Thymus (tissue), 11 donors: ENCODE data around the gene FAM153A. TPM values are rescaled to one million over a fixed set of nuclear protein-coding genes. Genes with fewer than 3 reads are reported as not detected.
"Not testable (repeated sequence)": the region's sequence is repeated elsewhere in the genome, so short reads cannot be mapped to it uniquely, and the experiment has no call there.

Experiments used
- DNase-seq, 9 donors: peaks; one replicate each; pipeline ENCODE4 v3.0.0-alpha.2; 2013; ENCODE audit warnings: low spot score in 9 of 9, low read depth in 6 of 9, missing footprints in 1 of 9
- H3K27ac ChIP-seq, 2 donors: one replicate each; pipeline ENCODE4 v1.5.1; 2013; ENCODE audit warnings: control low read depth in 1 of 2, low read depth in 1 of 2, low read length in 1 of 2, mild to moderate bottlenecking in 1 of 2, moderate library complexity in 1 of 2
- H3K27me3 ChIP-seq, 2 donors: one replicate each; pipeline ENCODE4 v1.5.1; 2013; ENCODE audit warnings: low read length in 1 of 2; ENCODE audit not compliant: control insufficient read depth in 2 of 2, insufficient read depth in 1 of 2
- H3K36me3 ChIP-seq, 2 donors: one replicate each; pipeline ENCODE4 v1.5.1; 2013; ENCODE audit warnings: low read length in 1 of 2, mild to moderate bottlenecking in 1 of 2, moderate library complexity in 1 of 2; ENCODE audit not compliant: control insufficient read depth in 2 of 2, insufficient read depth in 2 of 2
- H3K4me1 ChIP-seq, 2 donors: one replicate each; pipeline ENCODE4 v1.5.1; 2013; ENCODE audit warnings: low read length in 2 of 2; ENCODE audit not compliant: control insufficient read depth in 2 of 2, insufficient read depth in 2 of 2
- H3K4me3 ChIP-seq, 2 donors: one replicate each; pipeline ENCODE4 v1.5.1; 2013; ENCODE audit warnings: low read length in 2 of 2, control low read depth in 1 of 2, mild to moderate bottlenecking in 1 of 2
- H3K9me3 ChIP-seq, 2 donors: one replicate each; pipeline ENCODE4 v1.5.1; 2013; ENCODE audit warnings: low read length in 1 of 2, mild to moderate bottlenecking in 1 of 2; ENCODE audit not compliant: control insufficient read depth in 2 of 2, insufficient read depth in 1 of 2
- WGBS: extraction: QIAGEN DNeasy Blood & Tissue Kit; methylation state at CpG from one replicate; pipeline ENCODE4 v1.1.7; 2013; 5-methylcytosine and 5-hydroxymethylcytosine counted together
- polyA plus RNA-seq: library from polyadenylated mRNA; stranded (reverse); fragments of 200-250 nt; gene quantifications from one replicate; pipeline ENCODE4 v1.2.3, GENCODE V29; 2013
- total RNA-seq: library from RNA; stranded (reverse); fragments of 120-200 nt; gene quantifications from one replicate; pipeline ENCODE4 v1.2.4, GENCODE V29; 2013
- donor health status: healthy.

FAM153A gene
- total and polyA plus RNA-seq, 2 donors = 0.19 to 32.7 TPM

DNA sequence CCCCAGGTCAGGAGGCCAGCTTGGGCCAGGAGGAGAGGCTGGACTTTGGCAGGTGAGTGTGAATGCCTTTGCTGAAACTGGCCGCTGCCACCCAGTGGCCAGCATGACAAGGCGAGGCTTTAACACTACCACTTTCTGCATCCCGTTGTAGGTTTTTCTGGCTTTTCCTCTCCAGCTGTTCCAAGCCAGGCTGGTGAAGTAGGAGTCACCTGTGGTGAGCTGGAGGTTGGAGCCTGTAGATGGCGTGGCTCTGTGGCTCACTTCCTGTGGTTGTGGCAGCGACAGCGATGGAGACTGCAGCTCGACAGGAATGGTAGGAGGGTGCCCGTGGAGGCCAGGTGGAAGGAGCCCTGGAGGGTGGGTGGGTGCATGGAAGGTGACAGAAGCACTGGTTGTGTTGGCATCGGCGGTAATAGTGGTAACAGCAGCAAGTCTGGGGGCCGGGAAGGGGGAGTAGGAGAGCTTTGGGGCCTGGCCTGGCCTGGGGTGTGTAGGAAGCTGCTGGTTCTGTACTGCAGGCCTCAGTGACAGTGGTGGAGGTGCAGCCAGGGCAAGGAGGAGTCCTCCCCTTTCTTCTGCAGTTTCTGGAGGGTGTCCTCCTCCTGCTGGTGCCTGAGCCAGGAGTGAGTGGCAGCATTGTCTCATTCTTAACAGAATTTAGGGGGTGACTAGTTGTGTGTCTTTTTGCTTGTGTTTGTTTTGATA, 26.7 kb upstream of the FAM153A start:
- H3K27ac ChIP-seq, H3K9me3 ChIP-seq, H3K4me1 ChIP-seq, H3K27me3 ChIP-seq, H3K4me3 ChIP-seq, H3K36me3 ChIP-seq, DNase-seq: not testable (repeated sequence)
- 19% methylated on average over 5 of the region's 11 CpGs for WGBS

DNA sequence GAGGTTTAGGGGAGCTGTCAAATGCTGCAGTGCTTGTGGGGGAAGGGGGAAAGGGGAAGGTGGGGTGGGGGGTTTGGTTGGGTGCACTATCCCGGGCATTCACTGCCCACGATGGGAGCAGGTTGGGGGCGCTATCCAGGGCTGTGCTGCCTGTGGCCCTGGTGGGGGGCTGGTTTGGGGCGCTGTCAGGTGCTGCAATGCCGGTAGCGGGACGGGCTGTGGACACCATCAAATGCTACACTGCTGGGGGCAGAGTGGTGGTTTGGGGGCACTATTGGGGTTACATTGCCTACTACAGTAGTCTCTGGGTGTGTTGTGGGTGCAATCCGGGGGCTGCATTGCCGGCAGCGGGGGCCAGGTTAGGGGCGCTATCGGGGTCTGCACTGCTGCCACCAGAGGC, 25.7 kb upstream of the FAM153A start:
- not testable (repeated sequence) for H3K4me1 ChIP-seq, H3K36me3 ChIP-seq, H3K9me3 ChIP-seq, DNase-seq, H3K4me3 ChIP-seq, H3K27me3 ChIP-seq, H3K27ac ChIP-seq
- 89% methylated on average over 5 of the region's 12 CpGs for WGBS

DNA sequence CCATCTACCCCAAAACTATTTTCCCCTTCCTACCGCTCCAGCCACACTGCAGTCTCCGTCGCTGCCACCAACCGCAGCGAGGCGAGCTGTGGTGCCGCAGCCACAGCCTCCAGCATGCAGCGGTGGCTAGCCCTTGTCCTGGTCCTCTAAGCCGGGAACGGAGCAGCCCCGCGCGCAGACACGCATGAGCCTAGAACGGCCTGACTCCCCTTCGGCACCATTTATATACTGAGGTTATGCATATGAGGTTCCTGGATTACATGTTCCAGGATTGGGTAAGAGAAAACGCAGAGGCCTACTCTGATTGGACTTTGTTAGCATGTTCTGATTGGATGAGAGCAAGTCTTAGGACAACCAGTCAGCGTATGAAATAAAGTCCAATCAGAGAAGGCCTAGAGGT, 24.6 kb upstream of the FAM153A start:
- WGBS = 85% methylated on average over 12 of the region's 18 CpGs
- not testable (repeated sequence) for H3K4me3 ChIP-seq, H3K36me3 ChIP-seq, H3K9me3 ChIP-seq, H3K4me1 ChIP-seq, H3K27ac ChIP-seq, DNase-seq, H3K27me3 ChIP-seq

DNA sequence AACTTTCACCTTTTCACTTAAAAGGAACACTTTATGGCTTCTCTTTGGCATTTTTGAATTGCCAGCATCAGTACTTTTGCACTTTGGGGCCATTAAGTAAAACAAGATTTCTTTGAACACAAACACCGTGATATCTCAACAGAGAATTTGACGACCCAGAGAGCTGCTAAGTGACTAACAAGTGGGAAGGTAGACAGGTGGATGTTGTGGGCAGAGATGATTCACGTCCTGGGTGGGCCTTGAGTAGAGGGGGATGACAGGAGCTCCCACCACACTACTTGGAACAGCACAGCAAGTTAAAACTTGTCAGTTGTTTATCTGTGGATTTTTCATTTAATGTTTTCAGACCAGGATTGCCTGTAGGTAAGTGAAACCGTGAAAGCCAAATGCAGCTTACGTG, 18.7 kb upstream of the FAM153A start:
- WGBS = 87% methylated on average over 5 of the region's 5 CpGs
- not testable (repeated sequence) for H3K27me3 ChIP-seq, H3K36me3 ChIP-seq, H3K27ac ChIP-seq, H3K9me3 ChIP-seq, H3K4me1 ChIP-seq, DNase-seq, H3K4me3 ChIP-seq

DNA sequence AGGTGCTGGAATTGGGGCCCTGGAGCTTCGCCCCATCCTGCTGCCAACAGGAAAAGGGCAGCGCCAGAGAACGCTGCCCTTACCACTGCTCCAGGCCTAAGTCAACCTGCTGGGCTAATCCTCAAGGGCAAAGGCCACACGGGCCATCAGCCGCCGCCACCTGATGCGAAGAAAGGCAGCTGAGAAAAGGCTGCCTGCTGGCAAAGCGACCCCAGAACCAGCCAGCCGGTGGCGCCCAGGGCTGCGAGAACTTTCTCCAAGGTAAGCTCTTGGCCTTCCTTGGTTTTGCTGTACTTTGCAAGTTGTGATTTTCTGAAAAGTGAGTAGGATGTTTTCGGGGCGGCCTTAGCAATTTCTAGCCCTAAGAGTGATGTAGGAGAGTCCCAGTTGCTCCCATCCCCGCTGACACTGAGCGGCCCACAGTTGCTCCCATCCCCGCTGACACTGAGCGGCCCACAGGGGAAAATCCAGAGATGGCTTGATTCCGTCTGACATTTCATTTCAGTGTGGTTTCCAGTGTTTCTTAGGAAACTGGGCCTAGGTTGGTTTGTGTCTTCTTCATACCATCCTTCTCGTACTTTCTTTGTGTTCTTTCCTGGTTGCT, 15.6 kb upstream of the FAM153A start:
- H3K9me3 ChIP-seq, H3K27ac ChIP-seq, H3K36me3 ChIP-seq, H3K4me1 ChIP-seq, DNase-seq, H3K27me3 ChIP-seq, H3K4me3 ChIP-seq: not testable (repeated sequence)
- WGBS = 95% methylated on average over 10 of the region's 19 CpGs

DNA sequence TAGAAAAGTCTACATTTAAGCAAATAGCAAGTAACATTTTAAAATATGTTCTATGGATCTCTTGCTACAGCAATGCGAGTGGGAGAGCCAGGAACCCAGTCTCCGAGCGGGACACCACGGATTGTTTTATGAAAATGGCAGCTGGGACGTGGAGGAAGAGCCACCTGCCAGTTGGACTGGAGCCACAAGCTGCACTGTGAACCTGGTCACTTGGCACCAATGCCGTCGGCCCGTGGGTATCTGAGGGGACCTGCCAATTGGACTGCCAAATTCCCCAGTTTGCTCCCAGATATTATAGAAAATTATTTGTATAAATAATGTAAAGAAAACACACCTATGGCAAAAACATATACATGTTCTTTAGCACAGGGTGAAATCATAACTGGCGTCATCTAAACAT, 10.6 kb upstream of the FAM153A start:
- H3K27me3 ChIP-seq, H3K9me3 ChIP-seq, H3K27ac ChIP-seq, H3K4me1 ChIP-seq, H3K36me3 ChIP-seq, H3K4me3 ChIP-seq, DNase-seq: not testable (repeated sequence)
- WGBS = 93% methylated on average over 4 of the region's 9 CpGs

DNA sequence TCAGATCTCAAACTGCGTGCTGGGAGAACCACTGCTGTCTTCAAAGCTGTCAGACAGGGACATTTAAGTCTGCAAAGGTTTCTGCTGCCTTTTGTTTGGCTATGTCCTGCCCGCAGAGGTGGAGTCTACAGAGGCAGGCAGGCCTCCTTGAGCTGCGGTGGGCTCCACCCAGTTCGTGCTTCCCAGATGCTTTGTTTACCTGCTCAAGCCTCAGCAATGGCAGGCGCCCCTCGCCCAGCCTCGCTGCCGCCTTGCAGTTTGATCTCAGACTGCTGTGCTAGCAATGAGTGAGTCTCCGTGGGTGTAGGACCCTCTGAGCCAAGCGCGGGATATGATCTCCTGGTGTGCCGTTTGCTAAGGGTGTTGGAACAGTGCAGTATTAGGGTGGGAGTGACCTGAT, 8.9 kb upstream of the FAM153A start:
- H3K4me1 ChIP-seq, H3K27ac ChIP-seq, H3K4me3 ChIP-seq, H3K27me3 ChIP-seq, H3K9me3 ChIP-seq, DNase-seq, H3K36me3 ChIP-seq: not testable (repeated sequence)
- WGBS = 92% methylated on average over 4 of the region's 12 CpGs

DNA sequence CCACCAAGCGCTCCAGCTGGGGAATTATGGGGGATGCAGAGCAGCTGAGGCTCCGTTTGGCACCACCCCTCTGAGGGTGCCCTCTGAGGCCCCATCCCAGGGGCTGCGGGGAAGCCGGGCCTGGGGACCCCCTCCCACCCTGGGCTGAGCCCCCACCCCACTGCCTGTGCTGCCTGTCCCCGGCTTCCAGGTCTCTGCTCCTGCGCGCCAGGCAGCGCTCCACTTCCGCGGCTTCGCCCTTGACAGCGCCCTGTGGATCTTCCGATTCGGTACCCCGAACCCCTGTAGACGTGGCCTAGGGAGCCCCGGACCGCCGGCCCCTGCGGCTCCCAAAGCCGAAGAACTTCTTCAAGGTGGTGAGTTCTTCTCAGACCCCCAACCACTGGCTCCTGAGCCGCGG, 530 bp downstream of the FAM153A start:
- not testable (repeated sequence) for H3K27me3 ChIP-seq, H3K4me1 ChIP-seq, H3K9me3 ChIP-seq, H3K4me3 ChIP-seq, DNase-seq, H3K36me3 ChIP-seq, H3K27ac ChIP-seq
- 41% methylated on average over 12 of the region's 23 CpGs for WGBS

DNA sequence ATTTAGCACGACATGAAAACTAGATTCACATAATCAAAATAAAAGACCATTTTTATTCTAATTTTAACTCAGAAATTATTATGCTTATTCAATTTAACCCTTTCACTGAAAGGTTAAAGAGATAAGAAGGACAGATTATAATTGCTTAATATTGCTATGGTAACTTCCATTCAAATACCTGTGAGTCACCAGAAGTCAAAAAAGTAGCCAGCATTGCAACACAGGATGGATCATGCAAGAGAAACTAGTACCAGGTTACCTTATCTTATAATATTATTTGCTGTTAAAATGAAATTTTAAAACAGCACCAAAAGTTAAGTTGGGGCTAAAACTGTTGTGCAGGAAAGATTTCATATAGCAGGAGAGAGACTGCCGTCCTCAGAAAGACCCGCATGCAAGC, 11.5 kb downstream of the FAM153A start:
- WGBS = no CpG with 5 or more reads among the region's 3 CpGs
- H3K27me3 ChIP-seq, H3K9me3 ChIP-seq, H3K4me1 ChIP-seq, H3K4me3 ChIP-seq, H3K36me3 ChIP-seq, H3K27ac ChIP-seq, DNase-seq: not testable (repeated sequence)
